SK-N-SH treated with all-trans-retinoic acid at 6 μM for 48 hours (cell line): ENCODE measurements around the gene POLR1F.

Experiments used
- ARNTL ChIP-seq: fragments of 450-650 bp; formaldehyde crosslinking; IDR thresholded peaks from 2 replicates; pipeline ENCODE4 v1.5.0; 2020; ENCODE audit warnings: low read depth, mild to moderate bottlenecking, moderate library complexity, borderline replicate concordance
- CSDC2 ChIP-seq: fragments of 250-450 bp; sonication (Bioruptor Pico); IDR thresholded peaks from 2 replicates; pipeline ENCODE4 v1.5.0; 2020; ENCODE audit warnings: mild to moderate bottlenecking, moderate library complexity
- PATZ1 ChIP-seq: fragments of 250-450 bp; sonication (Bioruptor Pico); IDR thresholded peaks from 2 replicates; pipeline ENCODE4 v1.8.0; 2020; ENCODE audit warnings: mild to moderate bottlenecking, moderate library complexity, borderline replicate concordance
- RARB ChIP-seq: fragments of 250-450 bp; sonication (Bioruptor Pico); IDR thresholded peaks from 2 replicates; pipeline ENCODE4 v1.8.0; 2021; ENCODE audit warnings: mild to moderate bottlenecking, moderate library complexity
- TSHZ2 ChIP-seq: fragments of 250-450 bp; sonication (Bioruptor Pico); IDR thresholded peaks from 2 replicates; pipeline ENCODE4 v1.5.0; 2020; ENCODE audit warnings: mild to moderate bottlenecking, moderate library complexity
- ZC3H10 ChIP-seq: fragments of 250-450 bp; sonication (Bioruptor Pico); IDR thresholded peaks from 2 replicates; pipeline ENCODE4 v1.5.1; 2021; ENCODE audit warnings: mild to moderate bottlenecking, moderate library complexity
- ZFP30 ChIP-seq: fragments of 450-650 bp; formaldehyde crosslinking; IDR thresholded peaks from 2 replicates; pipeline ENCODE4 v1.5.0; 2022; ENCODE audit warnings: mild to moderate bottlenecking, moderate library complexity

GRCh38 chr7:19752020-19752419 is 43.2 kb upstream of the POLR1F start:
- TF ChIP-seq ARNTL (CRISPR knock-in tag): no peak
- no peak for TF ChIP-seq RARB (CRISPR knock-in tag)
- no peak for TF ChIP-seq CSDC2 (CRISPR knock-in tag)
- TF ChIP-seq PATZ1: no peak
- TF ChIP-seq TSHZ2 (CRISPR knock-in tag): no peak
- TF ChIP-seq ZFP30 (CRISPR knock-in tag): no peak
- TF ChIP-seq ZC3H10 (CRISPR knock-in tag): no peak
